GM21619 (cell line): ENCODE data around the gene OR10C1.

Experiments
- ATAC-seq: cut with Tn5 transposase; IDR thresholded peaks from one replicate; pipeline ENCODE4 v1.9.1; 2021; ENCODE audit not compliant: unreplicated experiment

Gene OR10C1

GRCh38 chr6:29477923-29478450, 38.9 kb downstream of the OR10C1 start:
- no peak for ATAC-seq

- no peak for ATAC-seq
These were observed 39.6 kb downstream of the OR10C1 start for GRCh38 chr6:29478740-29479139.

- no peak for ATAC-seq
These were observed 40.5 kb downstream of the OR10C1 start for GRCh38 chr6:29479560-29479959.

- ATAC-seq = no peak
These were observed 44.1 kb downstream of the OR10C1 start for GRCh38 chr6:29483186-29483585.

- ATAC-seq = no peak
These were observed 44.6 kb downstream of the OR10C1 start for GRCh38 chr6:29483735-29484134.

GRCh38 chr6:29486577-29486976, 47.5 kb downstream of the OR10C1 start:
- no peak for ATAC-seq

- no peak for ATAC-seq
These were observed 48.0 kb downstream of the OR10C1 start for GRCh38 chr6:29487131-29487530.

- ATAC-seq = no peak
These were observed 48.6 kb downstream of the OR10C1 start, which contains the start of gene MAS1L for GRCh38 chr6:29487660-29488059. Gene MAS1L (minus strand): TSS chr6:29487956. CDS start chr6:29487902, 54 bp downstream.

- no peak for ATAC-seq
These were observed 49.8 kb downstream of the OR10C1 start for GRCh38 chr6:29488874-29489273.

GRCh38 chr6:29489286-29489685, 50.2 kb downstream of the OR10C1 start:
- ATAC-seq = no peak

- no peak for ATAC-seq
These were observed 50.9 kb downstream of the OR10C1 start for GRCh38 chr6:29490055-29490454.

- no peak for ATAC-seq
These were observed 51.4 kb downstream of the OR10C1 start for GRCh38 chr6:29490552-29490951.
